SK-N-SH treated with all-trans-retinoic acid at 6 μM for 48 hours (cell line): Measurements from ENCODE around the gene C1QL2.
A peak's percentile ranks its signal among the peaks of the same experiment; 100 is the strongest.

Source experiments
- ATAC-seq: fragments of 200-7000 bp; cut with Tn5 transposase; 3 replicates; pipeline ENCODE4 v1.9.1; 2020; ENCODE audit warnings: mild to moderate bottlenecking, moderate library complexity
- BACH2 ChIP-seq: fragments of 250-450 bp; sonication (Bioruptor Pico); IDR thresholded peaks from 2 replicates; pipeline ENCODE4 v1.9.0; 2021; ENCODE audit warnings: mild to moderate bottlenecking, borderline replicate concordance
- ESRRG ChIP-seq: fragments of 250-450 bp; sonication (Bioruptor Pico); IDR thresholded peaks from 2 replicates; pipeline ENCODE4 v1.6.1; 2021; ENCODE audit warnings: mild to moderate bottlenecking
- GLIS3 ChIP-seq: fragments of 250-450 bp; sonication (Bioruptor Pico); IDR thresholded peaks from 2 replicates; pipeline ENCODE4 v1.5.0; 2020; ENCODE audit warnings: mild to moderate bottlenecking, moderate library complexity
- ISL1 ChIP-seq: fragments of 250-450 bp; sonication (Bioruptor Pico); IDR thresholded peaks from 2 replicates; pipeline ENCODE4 v2.1.2; 2022; ENCODE audit warnings: mild to moderate bottlenecking, moderate library complexity
- OSR1 ChIP-seq: fragments of 250-450 bp; sonication (Bioruptor Pico); IDR thresholded peaks from 2 replicates; pipeline ENCODE4 v1.8.0; 2022; ENCODE audit warnings: moderate library complexity, mild to moderate bottlenecking, inconsistent platforms
- PPARA ChIP-seq: fragments of 250-450 bp; sonication (Bioruptor Pico); IDR thresholded peaks from 2 replicates; pipeline ENCODE4 v1.5.0; 2020; ENCODE audit warnings: mild to moderate bottlenecking, borderline replicate concordance
- RARB ChIP-seq: fragments of 250-450 bp; sonication (Bioruptor Pico); IDR thresholded peaks from 2 replicates; pipeline ENCODE4 v1.8.0; 2021; ENCODE audit warnings: mild to moderate bottlenecking, moderate library complexity
- TCF4 ChIP-seq: fragments of 250-450 bp; sonication (Bioruptor Pico); IDR thresholded peaks from 2 replicates; pipeline ENCODE4 v1.8.0; 2021; ENCODE audit warnings: mild to moderate bottlenecking, moderate library complexity, borderline replicate concordance
- ZNF8 ChIP-seq: fragments of 450-650 bp; formaldehyde crosslinking; IDR thresholded peaks from 2 replicates; pipeline ENCODE4 v1.5.0; 2020; ENCODE audit warnings: mild to moderate bottlenecking, moderate library complexity
- TF ChIP-seq, protein P1 (sequence below): fragments of 250-450 bp; sonication (Bioruptor Pico); IDR thresholded peaks from 2 replicates; pipeline ENCODE4 v1.5.1; 2021; ENCODE audit warnings: mild to moderate bottlenecking, moderate library complexity
- TF ChIP-seq, protein P2 (sequence below): fragments of 250-450 bp; sonication (Bioruptor Pico); IDR thresholded peaks from 2 replicates; pipeline ENCODE4 v1.8.0; 2021; ENCODE audit warnings: low read depth, mild to moderate bottlenecking, moderate library complexity, borderline replicate concordance
- TF ChIP-seq, protein P3 (sequence below): fragments of 250-450 bp; sonication (Bioruptor Pico); IDR thresholded peaks from 2 replicates; pipeline ENCODE4 v1.5.0; 2020; ENCODE audit warnings: mild to moderate bottlenecking, moderate library complexity
- TF ChIP-seq, protein P4 (sequence below): fragments of 250-450 bp; sonication (Bioruptor Pico); IDR thresholded peaks from 2 replicates; pipeline ENCODE4 v1.8.0; 2020; ENCODE audit warnings: mild to moderate bottlenecking, moderate library complexity, borderline replicate concordance

C1QL2 gene

DNA sequence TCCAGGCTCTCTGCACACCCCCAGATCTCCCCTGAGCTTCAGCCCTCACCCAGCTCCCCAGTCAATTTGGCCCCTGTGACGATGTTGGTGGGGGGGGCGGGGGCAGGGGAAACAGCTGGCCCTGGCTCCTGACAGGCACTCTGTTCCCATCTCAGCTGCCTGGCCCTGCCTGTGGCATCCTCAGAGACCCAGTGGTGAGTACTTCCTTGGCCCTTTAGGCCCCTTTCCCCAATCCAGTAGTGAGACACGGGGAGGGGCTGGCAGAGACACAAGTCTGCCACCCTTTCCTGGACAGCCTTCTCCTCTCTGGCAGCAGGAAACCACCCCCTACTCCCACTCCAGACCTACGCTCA lies 19.3 kb upstream of the C1QL2 start (continued):
- TF ChIP-seq, protein P1, sequence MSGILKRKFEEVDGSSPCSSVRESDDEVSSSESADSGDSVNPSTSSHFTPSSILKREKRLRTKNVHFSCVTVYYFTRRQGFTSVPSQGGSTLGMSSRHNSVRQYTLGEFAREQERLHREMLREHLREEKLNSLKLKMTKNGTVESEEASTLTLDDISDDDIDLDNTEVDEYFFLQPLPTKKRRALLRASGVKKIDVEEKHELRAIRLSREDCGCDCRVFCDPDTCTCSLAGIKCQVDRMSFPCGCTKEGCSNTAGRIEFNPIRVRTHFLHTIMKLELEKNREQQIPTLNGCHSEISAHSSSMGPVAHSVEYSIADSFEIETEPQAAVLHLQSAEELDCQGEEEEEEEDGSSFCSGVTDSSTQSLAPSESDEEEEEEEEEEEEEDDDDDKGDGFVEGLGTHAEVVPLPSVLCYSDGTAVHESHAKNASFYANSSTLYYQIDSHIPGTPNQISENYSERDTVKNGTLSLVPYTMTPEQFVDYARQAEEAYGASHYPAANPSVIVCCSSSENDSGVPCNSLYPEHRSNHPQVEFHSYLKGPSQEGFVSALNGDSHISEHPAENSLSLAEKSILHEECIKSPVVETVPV (CRISPR knock-in tag) = no peak
- TF ChIP-seq, protein P2, sequence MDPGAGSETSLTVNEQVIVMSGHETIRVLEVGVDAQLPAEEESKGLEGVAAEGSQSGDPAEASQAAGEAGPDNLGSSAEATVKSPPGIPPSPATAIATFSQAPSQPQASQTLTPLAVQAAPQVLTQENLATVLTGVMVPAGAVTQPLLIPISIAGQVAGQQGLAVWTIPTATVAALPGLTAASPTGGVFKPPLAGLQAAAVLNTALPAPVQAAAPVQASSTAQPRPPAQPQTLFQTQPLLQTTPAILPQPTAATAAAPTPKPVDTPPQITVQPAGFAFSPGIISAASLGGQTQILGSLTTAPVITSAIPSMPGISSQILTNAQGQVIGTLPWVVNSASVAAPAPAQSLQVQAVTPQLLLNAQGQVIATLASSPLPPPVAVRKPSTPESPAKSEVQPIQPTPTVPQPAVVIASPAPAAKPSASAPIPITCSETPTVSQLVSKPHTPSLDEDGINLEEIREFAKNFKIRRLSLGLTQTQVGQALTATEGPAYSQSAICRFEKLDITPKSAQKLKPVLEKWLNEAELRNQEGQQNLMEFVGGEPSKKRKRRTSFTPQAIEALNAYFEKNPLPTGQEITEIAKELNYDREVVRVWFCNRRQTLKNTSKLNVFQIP (CRISPR knock-in tag) = no peak
- no peak for TF ChIP-seq OSR1
- TF ChIP-seq, all 23 proteins: peak for 0

DNA sequence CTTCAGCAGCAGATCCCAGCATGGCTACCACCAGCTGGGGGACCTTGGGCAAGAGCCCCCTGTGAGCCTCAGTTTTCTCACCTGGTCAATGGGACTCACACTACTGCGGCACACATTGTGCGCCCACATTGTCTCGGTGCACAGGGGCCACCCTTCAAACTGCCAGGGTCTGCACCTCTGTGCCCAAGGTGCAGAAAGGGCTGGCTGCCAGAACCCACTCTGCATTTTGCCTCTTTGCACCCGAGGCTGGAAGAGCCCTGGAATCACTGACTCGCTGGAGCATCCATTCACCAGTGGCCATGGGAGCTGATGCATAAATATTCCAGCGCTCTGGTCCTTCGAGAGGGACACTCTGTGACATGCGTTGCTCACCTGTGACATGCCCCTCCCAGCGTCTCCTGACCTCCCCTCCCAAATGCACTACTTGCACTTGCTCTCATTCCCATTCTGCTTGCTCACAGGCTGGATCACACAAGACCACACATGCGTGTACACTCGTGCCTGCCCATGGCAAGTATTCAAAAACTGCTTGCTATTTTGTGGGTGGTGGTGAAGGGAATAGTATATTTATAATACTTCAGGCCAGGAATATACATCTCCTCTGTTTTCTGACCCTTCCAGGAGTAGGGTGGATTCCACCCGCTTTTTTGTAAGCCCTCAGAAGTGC lies 18.8 kb upstream of the C1QL2 start:
- TF ChIP-seq, protein P3, sequence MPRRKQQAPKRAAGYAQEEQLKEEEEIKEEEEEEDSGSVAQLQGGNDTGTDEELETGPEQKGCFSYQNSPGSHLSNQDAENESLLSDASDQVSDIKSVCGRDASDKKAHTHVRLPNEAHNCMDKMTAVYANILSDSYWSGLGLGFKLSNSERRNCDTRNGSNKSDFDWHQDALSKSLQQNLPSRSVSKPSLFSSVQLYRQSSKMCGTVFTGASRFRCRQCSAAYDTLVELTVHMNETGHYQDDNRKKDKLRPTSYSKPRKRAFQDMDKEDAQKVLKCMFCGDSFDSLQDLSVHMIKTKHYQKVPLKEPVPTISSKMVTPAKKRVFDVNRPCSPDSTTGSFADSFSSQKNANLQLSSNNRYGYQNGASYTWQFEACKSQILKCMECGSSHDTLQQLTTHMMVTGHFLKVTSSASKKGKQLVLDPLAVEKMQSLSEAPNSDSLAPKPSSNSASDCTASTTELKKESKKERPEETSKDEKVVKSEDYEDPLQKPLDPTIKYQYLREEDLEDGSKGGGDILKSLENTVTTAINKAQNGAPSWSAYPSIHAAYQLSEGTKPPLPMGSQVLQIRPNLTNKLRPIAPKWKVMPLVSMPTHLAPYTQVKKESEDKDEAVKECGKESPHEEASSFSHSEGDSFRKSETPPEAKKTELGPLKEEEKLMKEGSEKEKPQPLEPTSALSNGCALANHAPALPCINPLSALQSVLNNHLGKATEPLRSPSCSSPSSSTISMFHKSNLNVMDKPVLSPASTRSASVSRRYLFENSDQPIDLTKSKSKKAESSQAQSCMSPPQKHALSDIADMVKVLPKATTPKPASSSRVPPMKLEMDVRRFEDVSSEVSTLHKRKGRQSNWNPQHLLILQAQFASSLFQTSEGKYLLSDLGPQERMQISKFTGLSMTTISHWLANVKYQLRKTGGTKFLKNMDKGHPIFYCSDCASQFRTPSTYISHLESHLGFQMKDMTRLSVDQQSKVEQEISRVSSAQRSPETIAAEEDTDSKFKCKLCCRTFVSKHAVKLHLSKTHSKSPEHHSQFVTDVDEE (CRISPR knock-in tag) = no peak
- TF ChIP-seq, protein P4, sequence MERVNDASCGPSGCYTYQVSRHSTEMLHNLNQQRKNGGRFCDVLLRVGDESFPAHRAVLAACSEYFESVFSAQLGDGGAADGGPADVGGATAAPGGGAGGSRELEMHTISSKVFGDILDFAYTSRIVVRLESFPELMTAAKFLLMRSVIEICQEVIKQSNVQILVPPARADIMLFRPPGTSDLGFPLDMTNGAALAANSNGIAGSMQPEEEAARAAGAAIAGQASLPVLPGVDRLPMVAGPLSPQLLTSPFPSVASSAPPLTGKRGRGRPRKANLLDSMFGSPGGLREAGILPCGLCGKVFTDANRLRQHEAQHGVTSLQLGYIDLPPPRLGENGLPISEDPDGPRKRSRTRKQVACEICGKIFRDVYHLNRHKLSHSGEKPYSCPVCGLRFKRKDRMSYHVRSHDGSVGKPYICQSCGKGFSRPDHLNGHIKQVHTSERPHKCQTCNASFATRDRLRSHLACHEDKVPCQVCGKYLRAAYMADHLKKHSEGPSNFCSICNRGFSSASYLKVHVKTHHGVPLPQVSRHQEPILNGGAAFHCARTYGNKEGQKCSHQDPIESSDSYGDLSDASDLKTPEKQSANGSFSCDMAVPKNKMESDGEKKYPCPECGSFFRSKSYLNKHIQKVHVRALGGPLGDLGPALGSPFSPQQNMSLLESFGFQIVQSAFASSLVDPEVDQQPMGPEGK = no peak
- TF ChIP-seq PPARA (CRISPR knock-in tag) (no peak), ISL1 (CRISPR knock-in tag) (no peak), RARB (no peak), OSR1 (no peak), TCF4 (CRISPR knock-in tag) (no peak)
- no peak for ATAC-seq

DNA sequence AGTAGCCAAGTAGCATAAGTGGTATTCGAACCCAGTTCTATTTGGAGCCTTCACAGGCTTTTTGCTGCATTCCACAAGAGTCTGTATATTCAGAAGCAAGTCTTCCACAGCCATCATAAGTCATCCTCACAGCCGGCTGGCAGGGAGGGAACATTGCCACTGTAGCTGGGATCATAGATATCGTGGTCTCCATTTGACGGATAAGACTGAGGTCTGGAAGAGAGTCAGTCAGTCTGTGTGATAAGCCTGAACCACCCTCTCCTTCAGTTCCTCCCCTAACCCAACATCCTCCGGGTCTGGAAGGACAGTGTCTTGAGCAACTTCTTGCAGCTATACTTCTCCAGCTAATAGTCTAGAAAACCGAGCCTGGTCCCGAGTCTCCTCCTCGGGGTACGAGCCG lies 17.0 kb upstream of the C1QL2 start:
- TF ChIP-seq ZNF8 (CRISPR knock-in tag) (no peak), BACH2 (no peak)
- TF ChIP-seq, all 23 proteins: peak for 0
- no peak for ATAC-seq

DNA sequence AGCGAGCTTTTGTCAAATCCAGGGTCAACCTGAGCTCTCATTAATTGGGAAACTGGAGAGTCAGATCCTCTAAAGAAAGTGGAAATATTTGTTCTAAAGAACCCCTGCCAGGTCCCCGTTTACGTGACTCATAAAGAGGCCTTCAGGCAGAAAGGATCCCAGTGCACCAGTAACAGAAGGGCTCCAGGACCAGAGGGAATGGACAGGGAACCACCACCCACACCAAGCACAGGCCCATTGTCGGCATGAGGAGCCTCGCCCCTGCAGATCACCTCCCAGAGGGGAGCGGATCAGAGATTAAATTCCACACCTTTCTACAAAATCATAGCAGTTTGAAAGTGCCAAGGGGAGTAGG lies 16.4 kb upstream of the C1QL2 start:
- TF ChIP-seq GLIS3 (CRISPR knock-in tag) = no peak

DNA sequence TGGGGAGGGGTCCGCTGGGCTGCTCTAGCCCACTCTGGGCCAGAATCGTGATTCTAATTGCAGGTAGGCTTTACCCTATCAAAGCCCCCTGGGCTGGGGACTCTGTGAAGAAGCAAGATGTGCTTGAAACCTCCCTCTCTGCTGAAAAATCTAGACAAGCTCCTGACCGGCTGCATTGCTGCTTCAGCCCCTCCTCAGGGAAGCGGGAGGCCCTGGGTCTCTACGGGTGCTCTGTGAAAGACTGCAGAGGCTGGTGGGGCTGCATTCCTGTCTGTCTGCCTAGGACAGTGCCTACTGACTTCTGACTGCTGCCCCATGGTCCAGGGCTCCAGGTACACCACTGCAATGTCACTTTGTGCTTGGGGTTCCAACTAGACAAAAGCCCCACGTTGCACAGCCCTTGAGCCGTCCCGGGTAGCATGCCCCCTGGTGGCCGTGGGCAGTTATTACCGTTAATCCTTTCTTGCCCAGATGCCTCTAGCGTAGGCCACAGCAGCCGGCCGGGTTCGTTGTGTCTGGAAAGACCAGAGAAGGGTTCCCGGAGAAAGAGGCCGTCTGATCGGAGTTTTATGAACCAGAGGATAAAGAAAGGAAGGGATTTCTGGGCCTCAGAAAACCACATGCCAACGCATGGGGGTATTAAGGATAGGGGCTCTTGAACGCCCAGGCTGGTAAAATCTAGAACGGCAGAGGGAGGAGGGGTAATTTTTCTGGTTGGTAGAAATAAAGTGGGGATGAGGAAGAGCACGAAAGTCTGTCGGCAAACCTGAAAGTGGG lies 15.9 kb upstream of the C1QL2 start:
- TF ChIP-seq PPARA (CRISPR knock-in tag) = no peak
- no peak for TF ChIP-seq RARB
- TF ChIP-seq ISL1 (CRISPR knock-in tag) = no peak
- TF ChIP-seq, protein P4 = no peak
- TF ChIP-seq, protein P3 (CRISPR knock-in tag) = no peak
- TF ChIP-seq ESRRG (CRISPR knock-in tag) = no peak
- TF ChIP-seq ZNF8 (CRISPR knock-in tag) = no peak
- TF ChIP-seq, protein P1 (CRISPR knock-in tag) = no peak
- peak; percentile 90 for ATAC-seq

More for the DNA sequence above, 16.4 kb upstream of the C1QL2 start:
- no peak for ATAC-seq
